Ishikawa (cell line): ENCODE results near the gene PRKCE.

ENCODE experiments used
- CEBPB ChIP-seq: IDR thresholded peaks from 2 replicates; pipeline ENCODE4 v1.6.1; 2012
- CREB1 ChIP-seq: IDR thresholded peaks from 2 replicates; pipeline ENCODE4 v1.6.1; 2012; ENCODE audit warnings: low read depth
- EGR1 ChIP-seq: IDR thresholded peaks from 2 replicates; pipeline ENCODE4 v1.6.1; 2012
- EP300 ChIP-seq: IDR thresholded peaks from 2 replicates; pipeline ENCODE4 v1.6.1; 2012; ENCODE audit warnings: borderline replicate concordance
- FOXM1 ChIP-seq: IDR thresholded peaks from 2 replicates; pipeline ENCODE4 v1.6.1; 2012; ENCODE audit warnings: low read depth, borderline replicate concordance
- NFIC ChIP-seq: IDR thresholded peaks from 2 replicates; pipeline ENCODE4 v1.6.1; 2012
- RAD21 ChIP-seq: IDR thresholded peaks from 2 replicates; pipeline ENCODE4 v1.6.1; 2012; ENCODE audit warnings: low read depth
- REST ChIP-seq: IDR thresholded peaks from 2 replicates; pipeline ENCODE4 v1.6.1; 2012; ENCODE audit warnings: low read depth, mild to moderate bottlenecking
- TAF1 ChIP-seq: IDR thresholded peaks from 2 replicates; pipeline ENCODE4 v1.6.1; 2012; ENCODE audit warnings: low read depth, mild to moderate bottlenecking
- TCF12 ChIP-seq: IDR thresholded peaks from 2 replicates; pipeline ENCODE4 v1.6.1; 2012; ENCODE audit warnings: low read depth
- TEAD4 ChIP-seq: IDR thresholded peaks from 2 replicates; pipeline ENCODE4 v1.6.1; 2012
- YY1 ChIP-seq: IDR thresholded peaks from 2 replicates; pipeline ENCODE4 v1.6.1; 2012; ENCODE audit warnings: low read depth
- ZBTB7A ChIP-seq: IDR thresholded peaks from 2 replicates; pipeline ENCODE4 v1.6.1; 2012; ENCODE audit warnings: low read depth
- TF ChIP-seq, protein P1 (sequence below): IDR thresholded peaks from 2 replicates; pipeline ENCODE4 v1.6.1; 2012
- TF ChIP-seq, protein P2 (sequence below): IDR thresholded peaks from 2 replicates; pipeline ENCODE4 v1.6.1; 2012

PRKCE gene

GRCh38 chr2:45809205-45809604, 157.7 kb downstream of the PRKCE start:
- TF ChIP-seq TCF12 = no peak
- TF ChIP-seq, protein P1, sequence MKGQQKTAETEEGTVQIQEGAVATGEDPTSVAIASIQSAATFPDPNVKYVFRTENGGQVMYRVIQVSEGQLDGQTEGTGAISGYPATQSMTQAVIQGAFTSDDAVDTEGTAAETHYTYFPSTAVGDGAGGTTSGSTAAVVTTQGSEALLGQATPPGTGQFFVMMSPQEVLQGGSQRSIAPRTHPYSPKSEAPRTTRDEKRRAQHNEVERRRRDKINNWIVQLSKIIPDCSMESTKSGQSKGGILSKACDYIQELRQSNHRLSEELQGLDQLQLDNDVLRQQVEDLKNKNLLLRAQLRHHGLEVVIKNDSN = no peak
- no peak for TF ChIP-seq YY1
- TF ChIP-seq RAD21 = no peak
- TF ChIP-seq CEBPB = no peak
- TF ChIP-seq CREB1 = no peak
- no peak for TF ChIP-seq TAF1
- TF ChIP-seq FOXM1 = no peak
- no peak for TF ChIP-seq EGR1

DNA sequence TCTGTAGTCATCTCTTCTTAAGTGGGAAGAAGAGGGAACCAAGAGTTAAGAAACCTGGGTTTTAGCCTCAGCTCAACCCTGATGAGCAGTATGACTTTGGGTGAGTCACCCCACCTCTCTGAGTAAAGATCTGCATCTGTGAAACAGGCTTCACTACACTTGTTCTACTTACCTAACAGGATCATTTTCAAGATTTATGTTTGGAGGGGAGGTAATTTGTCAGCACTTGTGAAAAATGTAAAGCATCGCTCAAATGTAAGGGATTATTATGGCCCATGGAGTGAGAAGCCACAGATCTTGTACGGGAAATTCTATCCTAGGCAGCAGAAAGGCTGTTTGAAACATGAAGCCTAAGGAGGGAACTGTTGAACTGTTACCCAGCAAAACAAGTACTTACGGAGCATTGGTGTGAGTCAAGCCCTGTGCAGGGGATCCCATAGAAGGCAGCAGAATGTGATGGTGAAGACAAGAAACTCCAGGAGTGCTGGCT, 160.6 kb downstream of the PRKCE start:
- TF ChIP-seq CEBPB (no peak), TEAD4 (no peak), REST (no peak), EGR1 (no peak)
- TF ChIP-seq, protein P1 = no peak

- TF ChIP-seq TEAD4 (no peak), EP300 (no peak), EGR1 (no peak), CREB1 (no peak), REST (no peak), NFIC (no peak), TAF1 (no peak), TCF12 (no peak), RAD21 (no peak), FOXM1 (no peak), YY1 (no peak), CEBPB (no peak), ZBTB7A (no peak)
- TF ChIP-seq, protein P1 = no peak
- TF ChIP-seq, protein P2, sequence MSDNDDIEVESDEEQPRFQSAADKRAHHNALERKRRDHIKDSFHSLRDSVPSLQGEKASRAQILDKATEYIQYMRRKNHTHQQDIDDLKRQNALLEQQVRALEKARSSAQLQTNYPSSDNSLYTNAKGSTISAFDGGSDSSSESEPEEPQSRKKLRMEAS = no peak
Observed at GRCh38 chr2:45813003-45813941, 161.8 kb downstream of the PRKCE start.

DNA sequence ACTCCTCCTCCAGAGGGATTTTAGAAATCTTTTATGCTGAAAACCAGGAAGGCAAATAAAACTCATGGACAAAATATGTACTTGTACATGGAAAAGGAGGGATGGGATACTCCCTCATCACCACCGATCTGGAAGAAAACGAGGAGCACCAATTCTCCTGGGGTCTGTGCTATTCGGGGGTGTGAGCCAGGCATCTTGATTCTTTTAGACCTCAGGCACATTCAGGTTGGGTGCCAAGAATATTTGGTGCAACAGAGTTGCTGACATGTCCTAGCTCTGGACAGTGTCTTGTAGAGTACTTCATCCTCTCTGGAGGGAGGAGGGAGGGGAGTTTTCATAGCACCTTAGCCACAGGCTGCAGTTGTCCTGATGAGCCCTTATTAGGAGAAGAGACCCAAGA, 163.0 kb downstream of the PRKCE start:
- no peak for TF ChIP-seq RAD21
- no peak for TF ChIP-seq FOXM1
- TF ChIP-seq EGR1 = no peak
- TF ChIP-seq TCF12 = no peak
- TF ChIP-seq CREB1 = no peak
- TF ChIP-seq YY1 = no peak
- TF ChIP-seq NFIC = no peak
- no peak for TF ChIP-seq ZBTB7A
- TF ChIP-seq TEAD4 = no peak
- TF ChIP-seq TAF1 = no peak
- TF ChIP-seq, protein P2 = no peak
- TF ChIP-seq CEBPB = no peak
- TF ChIP-seq, protein P1 = no peak
- no peak for TF ChIP-seq EP300
- TF ChIP-seq REST = no peak
